ENCODE measurements around the gene MRPL16.
"Not testable (repeated sequence)": the region's sequence is repeated elsewhere in the genome, so short reads cannot be mapped to it uniquely, and the experiment has no call there.

MRPL16 gene
- 11.3 to 39.7 reads per million in 2 donors for total RNA-seq

DNA sequence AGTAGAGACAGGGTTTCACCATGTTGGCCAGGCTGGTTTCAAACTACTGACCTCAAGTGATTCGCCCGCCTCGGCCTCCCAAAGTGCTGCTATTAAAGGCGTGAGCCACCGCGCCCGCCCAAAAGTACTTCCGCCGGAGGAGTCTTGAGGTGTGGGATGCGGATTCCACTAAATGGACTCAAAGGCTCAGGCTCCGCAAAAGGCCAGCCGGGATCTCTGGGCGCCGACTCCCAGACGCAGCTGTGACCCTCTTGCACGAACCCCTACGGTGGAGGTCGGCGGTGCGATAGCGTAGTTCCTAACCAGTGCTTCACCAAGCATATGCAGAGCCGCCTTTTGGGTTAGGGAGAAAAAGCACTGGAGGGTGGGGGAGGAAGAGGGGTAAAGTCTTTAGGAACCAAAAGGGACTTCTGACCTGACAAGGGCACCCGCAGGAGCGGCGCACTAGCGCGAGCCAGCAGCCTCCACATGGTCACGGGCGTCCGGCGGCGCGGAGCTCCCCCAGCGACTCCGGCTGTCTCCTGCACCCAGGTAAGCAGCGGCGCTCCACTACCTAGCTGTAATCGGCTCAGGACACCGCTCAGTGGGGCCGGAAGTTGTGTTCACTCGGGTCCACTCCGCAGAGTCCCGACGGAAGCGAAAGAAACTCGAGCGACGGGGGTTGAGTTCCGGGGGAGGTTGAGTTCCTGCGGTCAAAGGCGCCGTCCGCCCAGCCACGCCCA, at the start of gene MRPL16:
MRPL16 (minus strand) TSS at position 590 of the 722 bp plus-strand sequence; CDS start at position 470, 120 bp downstream.
- peak; percentile 83 for DNase-seq

DNA sequence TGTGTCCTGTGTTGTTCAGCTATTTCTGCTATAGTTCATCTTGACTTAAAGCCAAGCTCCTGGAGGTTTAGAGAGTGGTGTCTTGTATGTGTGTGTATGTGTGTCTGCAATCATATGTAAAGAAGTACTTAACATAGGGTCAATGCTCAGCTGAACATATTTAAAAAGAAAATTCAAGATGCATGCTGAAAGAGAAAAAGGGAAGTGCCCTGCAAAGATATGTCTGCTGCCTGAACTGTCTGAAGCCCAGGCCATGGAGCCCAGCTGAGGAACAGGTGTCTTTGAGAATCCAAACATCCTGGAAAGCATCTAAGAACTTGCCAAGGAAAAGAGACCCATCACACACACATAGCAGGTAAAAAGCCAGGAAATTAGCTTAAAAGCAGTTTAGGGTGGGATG, 49.1 kb upstream of the MRPL16 start:
- no peak for DNase-seq

GRCh38 chr11:59857439-59858434, 47.2 kb upstream of the MRPL16 start:
- no peak for DNase-seq

GRCh38 chr11:59854871-59855270, 44.3 kb upstream of the MRPL16 start:
- no peak for DNase-seq

DNA sequence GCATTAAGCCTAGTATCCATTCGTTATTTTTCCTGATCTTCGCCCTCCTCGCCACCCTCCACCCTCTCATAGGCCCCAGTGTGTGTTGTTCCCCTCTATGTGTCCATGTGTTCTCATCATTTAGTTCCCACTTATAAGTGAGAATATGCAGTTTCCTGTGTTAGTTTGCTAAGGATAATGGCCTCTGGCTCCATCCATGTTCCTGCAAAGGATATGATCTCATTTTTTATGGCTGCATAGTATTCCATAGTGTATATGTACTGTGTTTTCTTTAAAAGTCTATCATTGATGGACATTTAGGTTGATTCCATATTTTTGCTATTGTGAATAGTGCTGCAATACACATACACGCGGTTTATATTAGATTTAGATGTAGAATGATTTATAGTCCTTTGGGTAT, 40.8 kb upstream of the MRPL16 start:
- not testable (repeated sequence) for DNase-seq

DNA sequence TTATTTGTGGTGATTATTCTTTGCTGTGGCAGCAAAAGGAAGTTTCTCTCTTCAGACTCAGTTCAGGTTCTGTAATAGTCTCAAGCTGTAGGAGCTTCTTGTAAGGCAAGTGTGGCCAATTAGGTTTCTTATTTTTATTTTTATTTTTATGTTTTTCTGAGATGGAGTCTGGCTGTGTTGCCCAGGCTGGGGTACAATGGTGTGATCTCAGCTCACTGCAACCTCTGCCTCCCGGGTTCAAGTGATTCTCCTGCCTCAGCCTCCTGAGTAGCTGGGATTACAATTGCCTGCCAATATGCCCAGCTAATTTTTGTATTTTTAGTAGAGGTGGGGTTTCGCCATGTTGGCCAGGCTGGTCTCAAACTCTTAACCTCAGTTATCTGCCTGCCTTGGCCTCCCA, 39.0 kb upstream of the MRPL16 start:
- DNase-seq = not testable (repeated sequence)

DNA sequence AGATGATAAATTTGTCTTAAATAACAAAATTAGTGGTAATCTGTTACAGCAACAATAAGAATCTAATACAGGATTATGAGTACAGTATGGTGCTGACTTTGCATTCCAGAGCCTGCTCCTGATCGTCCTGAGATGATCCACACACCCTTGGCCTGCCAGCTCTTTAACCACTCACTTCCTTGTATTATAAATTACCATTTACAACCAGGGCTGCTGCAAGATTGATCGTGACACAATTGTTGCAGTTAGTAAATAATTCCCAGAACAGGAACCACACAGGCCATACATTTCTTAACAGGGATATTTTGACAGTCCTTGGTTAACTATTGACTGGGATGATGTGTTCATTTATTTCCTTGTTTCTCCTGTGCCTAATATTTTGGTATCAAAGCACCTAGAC, 38.6 kb upstream of the MRPL16 start:
- DNase-seq = no peak

- not testable (repeated sequence) for DNase-seq
Observed at GRCh38 chr11:59848439-59848838, 37.9 kb upstream of the MRPL16 start.

DNA sequence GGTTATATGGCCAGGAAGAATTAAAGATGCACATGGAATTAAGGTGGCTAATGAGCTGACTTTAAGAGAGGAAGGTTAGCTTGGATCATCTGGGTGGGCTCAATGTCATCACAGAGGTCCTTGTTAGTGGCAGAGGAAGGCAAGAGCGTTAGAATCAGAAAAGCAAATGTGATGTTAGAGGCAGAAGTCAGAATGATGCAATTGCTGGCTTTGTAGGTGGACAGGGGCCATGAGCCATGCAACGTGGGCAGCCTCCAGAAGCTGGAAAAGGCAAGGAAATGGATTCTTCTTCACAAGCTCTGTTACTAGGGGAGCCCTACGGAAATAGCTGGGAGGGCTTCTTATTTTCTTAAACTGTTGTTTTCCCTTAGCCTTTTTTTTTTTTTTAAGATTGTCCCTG, 37.0 kb upstream of the MRPL16 start:
- no peak for DNase-seq

GRCh38 chr11:59846556-59846955, 36.0 kb upstream of the MRPL16 start:
- DNase-seq = no peak

DNA sequence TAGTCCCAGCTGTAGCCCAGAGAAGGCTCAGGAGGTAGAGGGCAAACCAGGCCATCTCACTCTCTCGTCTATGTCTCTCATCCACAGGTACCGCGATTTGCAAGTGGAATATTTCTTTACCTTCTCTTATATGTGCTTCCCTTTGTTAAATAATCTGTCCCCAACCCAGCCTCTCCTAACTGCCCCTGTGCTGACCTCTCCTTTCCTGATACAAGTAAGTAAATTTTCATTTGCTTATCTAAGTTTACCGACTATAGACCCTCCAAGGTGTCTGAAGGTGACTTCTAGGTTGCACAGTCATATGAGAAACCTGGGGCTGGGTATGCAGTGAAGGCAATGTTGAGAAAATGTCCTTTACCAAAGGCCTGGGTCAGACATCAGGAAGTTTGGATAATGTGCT, 34.8 kb upstream of the MRPL16 start, which contains the start of gene CBLIF:
CBLIF (minus strand) TSS at position 101 of the 400 bp plus-strand sequence; CDS start at position 55, 46 bp downstream.
- no peak for DNase-seq

- DNase-seq = no peak
Observed at GRCh38 chr11:59842316-59842715, 31.7 kb upstream of the MRPL16 start.

DNA sequence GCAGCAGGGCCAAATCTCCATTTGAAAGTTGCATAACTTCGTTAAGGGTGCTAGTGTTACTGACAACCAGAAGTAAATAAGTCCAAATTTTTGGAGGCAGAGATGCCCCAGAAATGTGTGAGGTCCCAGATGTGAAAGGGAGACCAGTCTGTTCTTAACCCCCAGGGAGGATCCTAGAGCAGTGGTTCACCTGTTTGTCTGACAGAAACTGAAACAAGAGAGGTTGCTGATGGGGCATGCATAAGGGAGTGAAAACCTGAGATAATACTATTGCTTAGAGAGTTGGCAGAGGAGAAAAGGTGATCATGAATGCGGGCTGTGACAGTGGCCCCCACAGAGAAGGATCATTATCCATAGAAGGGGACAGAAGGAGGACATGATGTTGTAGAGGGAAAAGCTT, 30.9 kb upstream of the MRPL16 start:
- DNase-seq = no peak

- DNase-seq = no peak
Observed at GRCh38 chr11:59839615-59840014, 29.0 kb upstream of the MRPL16 start.

GRCh38 chr11:59833602-59834001, 23.0 kb upstream of the MRPL16 start:
- DNase-seq = no peak

DNA sequence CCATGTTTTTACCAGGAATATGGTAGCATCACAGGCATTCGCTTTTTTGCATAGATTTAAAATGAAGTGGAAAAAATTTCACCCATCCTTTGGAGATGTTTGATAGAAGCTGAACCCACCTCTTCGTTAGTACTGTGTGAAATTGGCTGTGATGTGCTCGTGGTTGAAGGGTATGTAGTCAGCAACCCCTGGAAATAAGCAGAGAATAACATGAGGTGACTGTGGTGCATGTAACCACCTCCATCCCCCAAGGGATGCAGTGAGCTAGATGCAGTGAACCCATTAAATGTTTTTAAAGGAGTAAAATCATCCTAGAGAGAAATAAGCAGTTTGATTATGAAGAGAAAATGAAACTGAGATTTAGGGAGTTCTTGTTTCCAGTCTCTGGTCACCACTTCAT, 18.8 kb upstream of the MRPL16 start:
- no peak for DNase-seq

DNA sequence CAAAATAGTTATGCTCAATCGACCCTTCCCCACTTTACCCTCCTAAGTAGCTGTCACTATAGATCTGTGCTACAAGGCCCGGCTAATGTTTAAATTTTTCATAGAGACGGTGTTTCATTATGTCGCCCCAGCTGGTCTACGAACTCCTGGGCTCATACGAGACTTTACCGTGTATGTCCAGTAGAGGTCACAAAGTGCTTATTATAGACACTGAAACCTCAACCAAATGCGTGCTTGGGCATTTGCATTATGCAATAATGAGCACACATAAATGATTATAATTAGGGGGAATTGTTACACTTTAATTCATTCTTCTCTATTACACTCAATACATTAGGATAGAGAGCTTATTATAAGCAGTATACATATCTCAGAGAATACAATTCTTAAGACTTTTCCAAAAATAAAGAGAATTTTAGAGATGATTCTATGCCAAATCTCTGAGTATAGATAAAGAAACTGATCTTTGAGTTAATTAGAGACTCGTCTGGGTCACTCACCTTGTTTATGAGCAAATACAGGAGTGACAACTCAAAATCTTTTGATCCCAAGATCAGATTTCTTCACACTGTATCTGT, 12.5 kb upstream of the MRPL16 start:
- peak; percentile 2 for DNase-seq

GRCh38 chr11:59818572-59818971, 8.0 kb upstream of the MRPL16 start:
- no peak for DNase-seq

DNA sequence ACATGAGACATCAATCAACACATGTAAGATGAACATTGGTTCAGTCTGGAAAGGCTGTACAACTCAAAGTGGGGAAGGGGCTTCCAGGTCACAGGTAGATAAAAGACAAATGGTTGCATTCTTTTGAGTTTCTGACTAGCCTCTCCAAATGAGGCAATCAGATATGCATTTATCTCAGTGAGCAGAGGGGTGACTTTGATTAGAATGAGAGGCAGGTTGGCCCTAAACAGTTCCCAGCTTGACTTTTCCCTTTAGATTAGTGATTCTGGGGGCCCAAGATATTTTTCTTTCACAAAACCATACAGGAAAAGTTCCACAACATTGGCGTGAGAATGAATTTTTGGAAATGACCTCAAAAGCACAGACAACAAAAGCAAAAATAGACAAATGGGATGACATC, 5.9 kb upstream of the MRPL16 start:
- not testable (repeated sequence) for DNase-seq

DNA sequence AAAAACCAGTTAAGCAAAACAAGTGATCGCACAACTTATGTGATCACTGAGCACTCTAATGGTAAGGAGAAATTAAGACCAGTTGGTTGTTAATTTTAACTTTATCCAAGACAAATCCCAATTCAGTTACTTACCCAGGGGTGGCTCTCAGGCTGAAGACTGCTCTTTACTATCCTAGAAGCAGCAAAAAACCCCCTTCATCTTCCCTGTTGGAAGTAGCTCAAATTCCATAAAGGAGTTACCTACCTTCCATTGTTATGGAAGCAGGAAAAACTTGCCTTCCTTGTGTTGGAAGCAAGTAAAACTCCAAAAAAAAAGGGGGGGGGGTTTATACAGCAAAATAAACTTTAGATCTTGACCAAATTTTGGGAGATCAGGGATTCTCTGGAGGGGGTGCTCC, 5.2 kb upstream of the MRPL16 start:
- no peak for DNase-seq

- DNase-seq = no peak
Observed at GRCh38 chr11:59814021-59814420, 3.4 kb upstream of the MRPL16 start.

GRCh38 chr11:59813364-59813763, 2.8 kb upstream of the MRPL16 start:
- no peak for DNase-seq

DNA sequence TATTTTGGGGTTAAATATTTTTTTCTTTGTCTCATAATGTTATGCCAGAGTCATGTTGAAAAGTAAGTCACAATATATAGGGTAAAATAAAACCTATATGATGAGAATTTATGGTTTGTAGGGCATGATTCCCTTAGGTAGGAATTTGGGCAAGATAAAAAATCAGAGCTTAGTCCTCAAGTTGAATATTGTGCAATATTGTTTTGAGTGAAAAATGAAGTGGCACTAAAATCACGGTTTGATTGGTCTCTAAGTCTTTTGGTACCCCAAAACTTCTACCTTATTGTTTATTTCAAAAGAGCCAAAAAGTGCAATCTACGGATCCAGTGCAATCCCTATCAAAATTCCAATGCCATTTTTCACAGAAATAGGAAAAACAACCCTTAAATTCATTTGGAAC, 1.6 kb upstream of the MRPL16 start:
- no peak for DNase-seq
